Measurements from ENCODE around the gene KIAA1217.

- TF ChIP-seq CTCF (IDR thresholded peaks at IDR 0.05; ENCODE audit: borderline replicate concordance, extremely low read depth, low read length, poor library complexity, severe bottlenecking) (no peak), EZH2 (IDR thresholded peaks at IDR 0.05; ENCODE audit: borderline replicate concordance, low read depth, low read length, severe bottlenecking) (no peak)
These were observed 240.4 kb downstream of the KIAA1217 start for GRCh38 chr10:24449321-24449740.
